Coronary artery (tissue), 2 donors: Measurements from ENCODE around the gene UBR7.

Experiments
- DNase-seq: peaks from one replicate; pipeline ENCODE4 v3.0.0-alpha.2; 2017; ENCODE audit warnings: low spot score
- H3K27ac ChIP-seq, 2 donors: fragments of 200-600 bp; sonication (generic); one replicate each; pipeline ENCODE4 v1.5.1; 2016 to 2019
- H3K4me3 ChIP-seq: fragments of 200-600 bp; sonication (generic); 2 replicates; pipeline ENCODE4 v1.5.1; 2016; ENCODE audit warnings: mild to moderate bottlenecking, moderate library complexity
- TF ChIP-seq, protein P1 (sequence below): fragments of 200-600 bp; sonication (generic); IDR thresholded peaks from one replicate; pipeline ENCODE4 v1.5.1; 2019; ENCODE audit warnings: antibody characterized with exemption

Gene UBR7

DNA sequence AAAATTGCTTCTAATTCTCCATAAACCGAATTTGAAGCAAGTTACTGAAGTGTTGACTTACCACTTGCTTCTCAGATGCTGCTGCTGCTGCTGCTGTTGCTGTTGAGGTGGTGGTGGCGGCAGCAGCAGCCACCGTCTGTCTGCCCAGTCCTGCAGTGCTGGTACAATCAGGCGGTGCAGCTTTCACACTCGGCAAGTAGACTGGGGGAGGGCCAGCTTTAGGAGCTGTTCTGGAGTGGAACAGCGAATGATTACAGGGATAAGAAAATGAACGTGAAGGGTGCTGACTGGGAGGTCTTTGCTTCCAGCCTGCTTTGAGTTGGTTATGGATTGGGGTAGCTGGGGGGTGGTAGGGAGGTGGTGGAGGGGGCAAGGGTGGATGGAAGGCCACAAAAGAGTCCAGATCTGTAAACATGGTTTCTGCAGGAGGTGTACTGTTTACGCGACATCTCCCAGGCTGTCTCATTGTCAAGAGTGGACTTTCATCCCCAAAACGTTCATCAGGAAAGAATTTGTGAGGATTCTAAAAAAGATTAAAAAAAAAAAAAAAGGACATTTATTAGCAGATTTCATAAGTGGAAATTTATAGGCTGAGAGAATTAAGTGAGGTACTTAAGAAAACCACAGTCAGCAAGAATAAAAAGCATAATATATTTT, 38.8 kb downstream of the UBR7 start:
- H3K4me3 ChIP-seq, result no peak overlapping the region
- no peak overlapping the region for H3K27ac ChIP-seq
- DNase-seq, result no peak
- TF ChIP-seq, protein P1, sequence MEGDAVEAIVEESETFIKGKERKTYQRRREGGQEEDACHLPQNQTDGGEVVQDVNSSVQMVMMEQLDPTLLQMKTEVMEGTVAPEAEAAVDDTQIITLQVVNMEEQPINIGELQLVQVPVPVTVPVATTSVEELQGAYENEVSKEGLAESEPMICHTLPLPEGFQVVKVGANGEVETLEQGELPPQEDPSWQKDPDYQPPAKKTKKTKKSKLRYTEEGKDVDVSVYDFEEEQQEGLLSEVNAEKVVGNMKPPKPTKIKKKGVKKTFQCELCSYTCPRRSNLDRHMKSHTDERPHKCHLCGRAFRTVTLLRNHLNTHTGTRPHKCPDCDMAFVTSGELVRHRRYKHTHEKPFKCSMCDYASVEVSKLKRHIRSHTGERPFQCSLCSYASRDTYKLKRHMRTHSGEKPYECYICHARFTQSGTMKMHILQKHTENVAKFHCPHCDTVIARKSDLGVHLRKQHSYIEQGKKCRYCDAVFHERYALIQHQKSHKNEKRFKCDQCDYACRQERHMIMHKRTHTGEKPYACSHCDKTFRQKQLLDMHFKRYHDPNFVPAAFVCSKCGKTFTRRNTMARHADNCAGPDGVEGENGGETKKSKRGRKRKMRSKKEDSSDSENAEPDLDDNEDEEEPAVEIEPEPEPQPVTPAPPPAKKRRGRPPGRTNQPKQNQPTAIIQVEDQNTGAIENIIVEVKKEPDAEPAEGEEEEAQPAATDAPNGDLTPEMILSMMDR, result no peak

DNA sequence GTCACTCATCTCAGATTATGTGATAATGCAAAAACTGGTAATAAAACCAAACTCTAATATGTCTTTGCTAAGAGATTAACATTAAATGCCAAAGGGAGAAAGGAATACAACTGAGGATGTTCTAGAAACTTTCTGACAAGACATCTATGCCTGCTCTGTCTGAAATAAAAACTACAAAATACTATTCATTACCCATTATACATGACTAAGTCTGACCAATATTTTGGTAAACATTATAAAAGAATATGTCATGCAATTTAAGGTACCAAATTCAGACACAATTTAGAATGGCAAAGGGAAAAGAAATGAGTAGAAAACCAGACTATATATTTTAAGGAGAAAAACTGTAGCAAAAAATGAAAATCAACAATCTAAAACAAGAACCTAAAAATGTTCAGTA, 39.5 kb downstream of the UBR7 start:
- TF ChIP-seq, protein P1, result no peak
- Histone ChIP-seq H3K4me3 (no peak overlapping the region), H3K27ac (no peak overlapping the region)
- DNase-seq, result no peak

DNA sequence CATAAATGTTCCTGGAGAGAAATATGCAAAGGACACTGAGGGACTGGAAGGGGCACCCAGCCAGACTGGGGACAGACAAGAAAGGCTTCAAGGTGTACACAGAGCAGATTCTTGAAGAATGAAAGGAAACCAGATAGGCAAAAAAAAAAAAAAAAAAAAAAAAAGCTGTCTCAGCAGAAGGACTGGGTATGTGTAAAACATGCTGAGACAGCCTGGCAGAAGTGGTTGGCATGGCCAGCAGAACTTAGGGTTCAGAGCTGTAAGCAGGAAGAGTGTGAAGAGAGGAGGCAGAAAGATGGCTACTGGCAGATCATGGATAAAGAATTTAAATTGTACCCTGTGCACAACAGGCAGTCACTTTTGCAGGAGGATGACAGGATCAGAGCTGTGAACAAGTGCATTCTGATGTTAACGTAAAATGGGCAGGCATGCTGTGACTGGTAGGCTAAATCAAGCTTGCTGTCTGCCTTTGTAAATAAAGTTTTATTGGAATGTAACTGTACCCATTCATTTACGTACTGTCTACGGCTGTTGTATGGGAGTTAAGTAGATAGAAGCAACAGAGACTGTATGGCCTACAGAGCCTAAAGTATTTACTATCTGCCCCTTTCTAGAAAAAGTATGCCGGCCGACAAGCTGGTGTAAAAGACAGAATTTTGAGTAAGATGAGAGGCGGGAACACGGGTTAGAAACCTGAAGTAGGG, 42.2 kb downstream of the UBR7 start:
- TF ChIP-seq, protein P1, result no peak
- Histone ChIP-seq H3K27ac (no peak overlapping the region), H3K4me3 (no peak overlapping the region)
- DNase-seq, result no peak

DNA sequence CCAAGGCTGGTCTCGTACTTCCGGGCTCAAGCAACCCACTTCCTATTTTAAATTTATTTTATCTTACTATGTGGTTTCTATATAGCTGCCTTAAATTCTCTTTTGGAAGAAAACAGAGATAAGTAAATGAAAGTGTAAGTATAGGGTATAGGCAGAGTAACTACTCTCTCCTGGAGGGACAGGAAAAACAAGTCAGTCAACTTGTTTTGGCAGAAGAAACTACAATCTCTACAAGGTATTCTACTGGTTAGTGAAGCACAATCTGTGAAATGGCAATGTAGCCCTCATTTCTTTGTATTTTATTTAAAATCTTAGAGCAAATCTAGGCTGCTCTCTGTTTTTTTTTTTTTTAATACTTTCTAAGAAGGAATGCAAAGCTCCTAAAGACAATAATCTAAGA, 55.4 kb downstream of the UBR7 start:
- no peak for DNase-seq

DNA sequence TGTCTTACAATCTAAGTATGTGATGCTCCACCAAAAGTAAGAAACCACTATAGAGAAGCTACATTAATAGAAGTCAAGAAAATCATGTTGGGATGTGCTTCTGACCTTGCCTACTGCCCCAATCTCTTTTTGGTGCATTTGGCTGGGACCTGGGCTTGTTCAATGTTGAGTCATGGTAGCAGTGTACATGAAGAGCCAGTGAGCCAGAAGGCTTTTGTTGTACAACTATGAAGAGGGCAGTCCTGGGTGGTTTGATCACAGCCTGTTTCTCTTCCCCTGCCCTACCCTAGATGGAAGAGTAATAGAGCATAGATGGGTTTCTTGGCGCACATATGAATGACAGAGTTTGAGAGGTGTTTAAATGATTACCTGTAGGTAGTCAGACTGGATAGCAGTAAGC, 56.4 kb downstream of the UBR7 start:
- Histone ChIP-seq H3K27ac (no peak overlapping the region), H3K4me3 (no peak overlapping the region)
- DNase-seq, result no peak
- TF ChIP-seq, protein P1, result no peak

More for the DNA sequence above, 55.4 kb downstream of the UBR7 start:
- Histone ChIP-seq H3K4me3 (no peak overlapping the region), H3K27ac (no peak overlapping the region)
- TF ChIP-seq, protein P1, result no peak

DNA sequence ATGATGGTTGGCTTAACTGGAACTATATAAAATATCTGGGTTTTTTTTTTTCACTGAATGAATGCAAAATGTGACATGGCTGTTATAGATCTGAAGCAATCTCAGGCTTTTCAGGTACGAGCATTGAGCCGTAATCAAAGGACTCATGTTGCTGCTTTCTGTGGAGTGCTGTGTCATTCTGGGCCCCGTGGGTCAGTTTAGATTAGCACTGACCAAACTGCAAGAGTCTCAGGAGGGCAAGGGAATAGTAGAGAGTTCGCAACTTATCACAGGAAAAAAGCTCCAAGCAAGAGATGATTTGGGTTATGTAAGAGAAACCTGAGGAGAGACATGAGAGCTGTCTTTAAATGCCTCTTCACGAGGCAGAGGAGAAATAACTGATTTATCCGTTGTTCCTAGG, 59.1 kb downstream of the UBR7 start:
- no peak for DNase-seq
- H3K27ac ChIP-seq, result no peak overlapping the region
- H3K4me3 ChIP-seq, result no peak overlapping the region
- TF ChIP-seq, protein P1, result no peak

DNA sequence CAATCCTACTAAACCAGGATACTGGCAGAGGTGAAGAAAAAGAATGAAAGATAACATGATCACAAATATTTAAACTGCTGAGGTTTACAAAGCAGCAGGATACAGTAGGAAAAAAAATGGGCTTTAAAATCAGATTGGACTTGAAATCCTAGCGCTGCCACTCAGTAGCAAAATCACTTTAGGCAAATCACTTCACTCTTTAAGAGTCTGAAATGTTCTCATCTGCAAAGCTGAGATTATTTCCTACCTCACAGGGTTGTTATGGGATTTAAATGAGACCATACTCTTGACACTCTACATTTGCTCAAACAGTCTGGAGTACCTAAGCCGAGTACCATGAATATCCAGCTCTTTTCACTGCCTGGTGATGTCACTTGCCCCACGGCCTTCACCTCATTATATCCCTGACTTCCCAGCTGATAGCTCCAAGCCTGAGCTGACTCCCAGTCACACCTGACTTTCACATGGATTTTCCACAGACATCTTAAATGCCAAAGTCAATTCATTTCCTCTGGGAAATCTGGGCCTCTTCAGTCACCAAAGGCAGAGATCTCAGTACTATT, 60.2 kb downstream of the UBR7 start:
- Histone ChIP-seq H3K4me3 (no peak overlapping the region), H3K27ac (no peak overlapping the region)
- no peak for DNase-seq
- TF ChIP-seq, protein P1, result no peak
